Memory B cell (primary cell): ENCODE results near the gene NLRC3.

ENCODE experiments used
- ATAC-seq: fragments of 150-1000 bp; cut with Tn5 transposase; 2 replicates; pipeline ENCODE4 v1.10.0; 2021; ENCODE audit warnings: low read depth, mild to moderate bottlenecking, moderate library complexity
- DNase-seq, 2 donors: peaks; one replicate each; pipeline ENCODE4 v3.0.0; 2022; ENCODE audit warnings: low spot score in 2 of 2
- H3K27ac Mint-ChIP-seq: one replicate; pipeline ENCODE4 v1.8.0; 2022; ENCODE audit warnings: mild to moderate bottlenecking, moderate library complexity, mixed read lengths
- H3K27me3 Mint-ChIP-seq: one replicate; pipeline ENCODE4 v1.8.0; 2022; ENCODE audit warnings: mixed read lengths
- H3K36me3 Mint-ChIP-seq: one replicate; pipeline ENCODE4 v1.8.0; 2022; ENCODE audit warnings: mild to moderate bottlenecking, mixed read lengths
- H3K4me1 Mint-ChIP-seq: one replicate; pipeline ENCODE4 v1.8.0; 2022; ENCODE audit warnings: mixed read lengths
- H3K4me3 Mint-ChIP-seq: one replicate; pipeline ENCODE4 v1.8.0; 2022; ENCODE audit warnings: mild to moderate bottlenecking, moderate library complexity, mixed read lengths
- H3K9me3 Mint-ChIP-seq: one replicate; pipeline ENCODE4 v1.8.0; 2022; ENCODE audit warnings: mixed read lengths

The NLRC3 gene

DNA sequence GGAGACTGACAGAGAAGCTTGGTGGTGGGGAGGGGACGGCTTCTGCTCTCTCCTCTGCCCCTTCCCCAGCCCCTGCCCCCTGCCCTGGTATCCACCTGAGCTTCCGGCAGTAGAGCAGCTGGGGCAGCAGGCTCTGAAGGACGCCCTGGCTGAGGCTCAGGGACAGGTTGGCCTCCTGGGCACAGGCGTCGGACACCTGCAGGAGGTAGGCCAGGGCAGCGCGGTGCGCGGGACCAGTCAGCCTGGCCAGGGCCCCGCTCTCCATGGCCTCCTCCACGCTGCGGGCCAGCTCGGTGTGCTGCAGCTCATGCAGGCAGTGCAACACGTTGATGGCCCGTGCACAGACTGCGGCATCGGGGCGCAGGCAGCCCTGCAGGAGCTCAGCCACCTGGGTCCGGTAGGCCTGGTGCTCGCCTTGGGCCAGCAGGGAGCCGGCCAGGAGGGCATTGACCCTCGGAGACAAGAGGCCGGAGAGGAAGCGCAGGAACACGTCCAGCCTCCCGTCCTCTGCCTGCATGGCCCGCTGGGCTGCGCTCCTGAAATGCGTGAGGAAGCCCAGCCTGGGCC lies 14.2 kb downstream of the NLRC3 start:
- no peaks in the 10 kb centered on the region for H3K4me1 Mint-ChIP-seq
- H3K9me3 Mint-ChIP-seq = no peaks in the 10 kb centered on the region
- peaks cover 23% of the 10 kb centered on the region for H3K36me3 Mint-ChIP-seq
- H3K4me3 Mint-ChIP-seq = no peak overlapping the region
- no peak for DNase-seq
- ATAC-seq = no peak
- H3K27ac Mint-ChIP-seq = no peak overlapping the region
- no peaks in the 10 kb centered on the region for H3K27me3 Mint-ChIP-seq

DNA sequence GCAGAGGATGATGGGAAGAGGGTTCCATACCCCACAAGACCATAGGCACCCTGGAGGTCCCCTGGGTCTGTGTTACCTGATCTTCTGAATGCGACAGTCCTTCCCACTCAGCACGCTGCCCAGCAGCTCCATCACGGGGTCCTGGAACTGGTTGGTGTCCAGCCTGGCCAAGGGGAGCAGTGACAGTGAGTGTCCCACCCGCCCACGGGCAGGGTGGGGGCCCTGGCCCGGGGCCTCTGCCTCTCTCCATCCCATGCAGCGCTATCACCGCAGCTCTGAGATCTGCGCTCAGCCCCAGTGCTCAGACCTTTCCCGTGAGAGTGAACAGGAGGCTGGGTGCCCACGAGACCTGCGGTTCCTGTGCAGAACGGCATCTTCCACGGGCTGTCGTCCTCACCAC lies 15.6 kb downstream of the NLRC3 start:
- H3K27me3 Mint-ChIP-seq = no peaks in the 10 kb centered on the region
- DNase-seq = no peak
- no peak overlapping the region for H3K27ac Mint-ChIP-seq
- no peaks in the 10 kb centered on the region for H3K9me3 Mint-ChIP-seq
- no peak for ATAC-seq
- H3K36me3 Mint-ChIP-seq = peaks cover 33% of the 10 kb centered on the region
- no peaks in the 10 kb centered on the region for H3K4me1 Mint-ChIP-seq
- H3K4me3 Mint-ChIP-seq = no peak overlapping the region

DNA sequence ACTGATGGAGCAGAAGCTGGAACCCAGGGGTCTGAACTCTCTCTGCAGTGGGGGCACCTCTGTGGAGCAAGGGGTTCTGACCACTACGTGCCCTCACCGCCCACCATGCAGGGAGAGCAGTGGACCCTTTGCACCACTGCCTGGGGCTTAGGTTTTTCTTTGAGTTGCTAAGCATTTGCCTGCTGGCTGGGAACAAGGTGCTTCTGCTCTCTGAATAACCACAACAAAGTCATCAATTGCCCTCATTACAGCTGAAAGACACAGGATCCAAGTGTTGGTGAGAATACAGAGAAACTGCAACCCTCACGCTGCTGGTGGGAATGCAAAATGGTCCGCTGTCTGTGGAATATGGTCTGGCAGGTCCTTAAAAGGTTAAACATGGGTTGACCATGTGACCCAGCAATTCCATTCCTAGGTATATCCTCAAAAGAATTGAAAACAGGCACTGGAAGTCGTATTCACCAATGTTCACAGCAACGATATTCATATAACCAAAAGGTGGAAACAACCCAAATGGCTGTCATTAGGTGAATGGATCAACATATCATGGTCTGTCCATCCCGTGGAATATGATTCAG lies 22.8 kb downstream of the NLRC3 start:
- Mint-ChIP-seq H3K27ac (no peak overlapping the region), H3K9me3 (peaks cover 9% of the 10 kb centered on the region), H3K36me3 (peaks cover 47% of the 10 kb centered on the region), H3K27me3 (no peaks in the 10 kb centered on the region), H3K4me3 (no peak overlapping the region), H3K4me1 (peaks cover 17% of the 10 kb centered on the region)
- no peak for DNase-seq
- ATAC-seq = no peak

DNA sequence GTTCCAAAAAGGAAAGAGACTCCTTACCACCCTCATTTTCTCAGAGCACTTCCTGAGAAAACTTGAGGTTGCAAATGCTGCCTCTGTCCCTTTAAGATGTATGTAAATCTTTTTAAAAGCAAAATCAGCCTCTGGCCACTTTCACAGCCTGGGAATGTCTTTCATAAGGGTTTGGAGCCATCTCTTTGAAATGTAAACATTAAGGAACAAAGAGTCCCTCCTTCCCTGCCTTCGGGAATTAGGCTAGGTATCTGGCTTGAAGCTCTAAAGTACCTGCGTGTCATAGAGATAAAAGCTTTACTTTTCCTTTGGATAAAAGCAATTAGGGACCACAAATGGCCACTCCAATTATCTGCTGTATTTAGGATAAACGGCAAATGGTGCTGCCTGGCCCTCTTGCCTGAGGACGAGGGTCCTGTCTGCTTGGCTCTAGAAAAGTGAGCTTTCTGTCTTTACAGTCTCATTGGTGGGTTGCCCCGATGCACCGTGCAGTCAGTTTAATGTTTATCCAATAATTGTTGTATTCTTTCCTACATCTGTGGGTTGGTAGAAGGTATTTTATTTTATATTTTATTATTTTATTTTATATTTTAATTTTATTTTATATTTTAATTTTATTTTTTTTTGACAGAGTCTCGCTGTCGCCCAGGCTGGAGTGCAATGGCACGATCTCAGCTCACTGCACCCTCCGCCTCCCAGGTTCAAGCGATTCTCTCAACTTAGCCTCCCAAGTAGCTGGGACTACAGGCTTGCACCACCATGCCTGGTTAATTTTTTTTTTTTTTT lies 23.9 kb downstream of the NLRC3 start:
- Mint-ChIP-seq H3K9me3 (peaks cover 9% of the 10 kb centered on the region), H3K27me3 (no peaks in the 10 kb centered on the region), H3K27ac (no peak overlapping the region), H3K36me3 (peaks cover 46% of the 10 kb centered on the region), H3K4me3 (no peak overlapping the region), H3K4me1 (peaks cover 27% of the 10 kb centered on the region)
- ATAC-seq (no peak), DNase-seq (no peak)

DNA sequence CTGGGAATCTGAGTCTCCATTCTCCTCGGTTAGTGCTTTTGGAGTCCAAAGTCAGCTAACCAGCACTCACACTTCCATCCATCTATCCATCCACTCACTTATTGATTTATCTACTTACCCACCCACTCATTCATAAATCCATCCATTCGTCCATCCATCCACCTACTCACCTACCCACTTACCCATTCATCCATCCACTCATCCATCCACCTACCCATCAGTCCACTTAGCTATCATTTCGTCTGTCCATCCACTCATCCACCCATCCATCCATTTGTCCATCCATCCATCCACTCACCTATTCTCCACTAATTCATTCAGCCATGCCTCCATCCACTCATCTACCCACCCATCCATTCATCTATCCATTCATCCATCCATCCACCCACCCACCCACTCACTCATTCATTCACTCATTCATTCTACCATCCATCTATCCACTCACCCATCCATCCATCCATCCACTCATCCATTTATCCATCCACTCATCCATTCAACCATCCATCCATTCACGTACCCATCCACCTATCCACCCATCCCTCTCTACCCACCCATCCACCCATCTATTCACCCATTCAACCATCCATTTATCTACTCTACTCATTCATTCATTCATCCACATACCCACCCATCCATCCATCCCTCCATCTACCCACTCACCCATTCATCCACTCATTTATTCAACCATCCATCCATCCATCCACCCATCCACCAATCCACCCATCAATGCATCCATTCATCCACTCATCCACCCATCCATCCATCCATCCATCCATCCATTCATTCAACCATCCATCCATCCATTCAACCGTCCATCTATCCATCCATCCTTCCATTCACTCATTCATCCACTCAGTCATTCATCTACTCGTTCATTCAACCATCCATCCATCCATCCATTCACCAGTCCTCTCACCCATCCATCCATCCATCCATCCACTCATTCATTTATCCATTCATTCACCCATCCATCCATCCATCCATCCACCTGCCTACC lies 26.1 kb downstream of the NLRC3 start:
- peaks cover 40% of the 10 kb centered on the region for H3K36me3 Mint-ChIP-seq
- DNase-seq (no peak), ATAC-seq (no peak)
- no peak overlapping the region for H3K4me3 Mint-ChIP-seq
- H3K9me3 Mint-ChIP-seq = peaks cover 9% of the 10 kb centered on the region
- peak overlapping the region; percentile 43 for H3K27ac Mint-ChIP-seq
- H3K27me3 Mint-ChIP-seq = no peaks in the 10 kb centered on the region
- H3K4me1 Mint-ChIP-seq = peaks cover 37% of the 10 kb centered on the region

DNA sequence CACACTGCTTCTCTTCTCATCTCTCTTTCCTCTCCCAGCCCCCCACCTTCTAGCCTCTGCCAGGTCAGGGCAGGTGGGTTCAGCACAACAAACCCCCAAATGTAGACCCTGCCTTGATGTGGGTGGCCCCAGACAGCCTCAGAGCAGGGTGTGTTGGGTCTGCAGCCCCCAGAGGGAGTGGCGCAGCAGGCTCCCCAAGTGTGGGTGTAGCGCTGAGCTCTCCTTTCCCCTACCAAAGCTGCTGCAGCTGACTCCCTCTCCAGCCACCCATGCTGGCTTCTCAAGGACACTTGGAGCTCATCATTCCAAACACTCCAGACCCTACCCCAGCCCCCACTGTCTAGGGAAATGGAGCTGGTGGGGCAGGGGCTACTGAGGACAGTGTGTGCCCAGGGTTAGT lies 27.3 kb downstream of the NLRC3 start:
- Mint-ChIP-seq H3K9me3 (peaks cover 9% of the 10 kb centered on the region), H3K36me3 (peaks cover 42% of the 10 kb centered on the region), H3K4me3 (no peak overlapping the region), H3K27ac (peak overlapping the region; percentile 84), H3K4me1 (peaks cover 38% of the 10 kb centered on the region), H3K27me3 (no peaks in the 10 kb centered on the region)
- no peak for DNase-seq
- no peak for ATAC-seq

DNA sequence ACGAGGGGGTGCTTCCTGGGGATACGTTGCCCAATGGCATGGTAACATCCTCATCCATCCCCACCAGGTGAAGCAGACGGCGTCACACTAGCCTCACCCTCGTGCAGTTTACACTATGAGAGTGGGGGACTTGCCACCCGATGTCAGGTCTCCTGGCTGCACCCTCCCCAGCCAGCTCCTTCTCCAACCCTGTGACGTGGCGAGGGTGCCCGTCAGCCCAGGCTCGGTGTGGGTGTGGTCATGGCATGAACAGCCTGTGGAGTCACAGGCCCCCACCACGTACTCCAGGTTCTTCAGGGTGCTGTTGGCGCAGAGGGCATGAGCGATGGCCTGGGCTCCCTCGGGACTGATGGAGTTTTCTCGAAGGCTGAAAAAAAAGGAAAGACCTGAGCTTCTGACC lies 28.3 kb downstream of the NLRC3 start:
- Mint-ChIP-seq H3K36me3 (peaks cover 44% of the 10 kb centered on the region), H3K4me3 (no peak overlapping the region), H3K27ac (peak overlapping the region; percentile 84), H3K27me3 (no peaks in the 10 kb centered on the region), H3K4me1 (peaks cover 38% of the 10 kb centered on the region), H3K9me3 (peaks cover 9% of the 10 kb centered on the region)
- DNase-seq (no peak), ATAC-seq (peak; percentile 21)

DNA sequence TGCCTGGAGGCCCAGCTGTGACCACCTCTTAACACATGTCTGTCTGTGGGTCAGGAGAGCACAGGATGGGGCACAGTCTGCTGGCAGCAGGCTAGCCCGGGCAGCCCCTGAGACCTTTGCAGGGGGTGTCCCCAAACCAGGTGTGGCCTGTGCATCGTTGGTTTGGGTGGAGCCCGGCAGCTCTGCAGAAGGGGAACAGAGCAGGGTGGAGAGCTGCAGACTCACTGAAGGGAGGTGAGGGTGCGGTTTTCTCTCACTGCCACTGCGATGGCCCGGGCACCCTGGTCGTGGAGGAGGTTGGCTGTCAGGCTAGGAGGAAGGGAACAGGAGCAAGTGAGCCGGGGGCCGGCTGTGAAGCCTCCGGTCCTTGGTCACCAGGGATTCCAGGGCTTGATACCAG lies 28.8 kb downstream of the NLRC3 start:
- peak in 1 of 2 donors; percentile 40 for DNase-seq
- Mint-ChIP-seq H3K36me3 (peaks cover 44% of the 10 kb centered on the region), H3K4me1 (peaks cover 38% of the 10 kb centered on the region), H3K9me3 (peaks cover 9% of the 10 kb centered on the region), H3K27me3 (no peaks in the 10 kb centered on the region), H3K27ac (peak overlapping the region; percentile 84), H3K4me3 (peak overlapping the region; percentile 28)
- peak; percentile 98 for ATAC-seq

DNA sequence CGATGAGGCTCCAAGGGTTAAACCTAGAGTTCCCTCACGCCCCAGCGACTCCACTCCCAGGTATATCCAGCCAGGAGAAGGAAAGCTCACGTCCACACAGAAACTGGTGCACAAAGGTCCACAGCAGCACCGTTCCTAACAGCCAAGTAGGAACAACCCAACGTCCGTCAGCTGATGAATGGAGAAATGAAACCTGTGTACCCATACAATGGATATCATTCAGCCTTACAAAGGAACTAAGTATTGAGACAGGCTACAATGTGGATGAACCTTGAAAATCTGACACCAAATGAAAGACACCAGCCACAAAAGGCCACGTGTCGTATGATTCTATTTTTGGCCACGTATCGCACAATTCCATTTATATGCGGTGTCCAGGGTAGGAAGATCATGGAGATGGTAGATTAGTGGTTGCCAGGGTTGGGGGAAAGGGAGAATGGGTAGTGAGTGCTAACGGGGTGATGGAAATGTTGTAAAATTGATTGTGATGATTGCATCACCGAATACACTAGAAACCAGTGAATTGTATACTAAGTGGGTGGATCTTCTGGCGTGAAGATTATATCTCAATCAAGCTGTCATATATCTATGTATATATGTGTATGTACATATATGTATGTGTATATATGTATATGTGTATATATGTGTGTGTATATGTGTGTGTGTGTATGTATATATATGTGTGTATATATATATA lies 30.1 kb downstream of the NLRC3 start:
- peaks cover 42% of the 10 kb centered on the region for H3K36me3 Mint-ChIP-seq
- H3K27me3 Mint-ChIP-seq = no peaks in the 10 kb centered on the region
- no peak for ATAC-seq
- H3K27ac Mint-ChIP-seq = no peak overlapping the region
- peaks cover 9% of the 10 kb centered on the region for H3K9me3 Mint-ChIP-seq
- DNase-seq = no peak
- peaks cover 38% of the 10 kb centered on the region for H3K4me1 Mint-ChIP-seq
- no peak overlapping the region for H3K4me3 Mint-ChIP-seq

DNA sequence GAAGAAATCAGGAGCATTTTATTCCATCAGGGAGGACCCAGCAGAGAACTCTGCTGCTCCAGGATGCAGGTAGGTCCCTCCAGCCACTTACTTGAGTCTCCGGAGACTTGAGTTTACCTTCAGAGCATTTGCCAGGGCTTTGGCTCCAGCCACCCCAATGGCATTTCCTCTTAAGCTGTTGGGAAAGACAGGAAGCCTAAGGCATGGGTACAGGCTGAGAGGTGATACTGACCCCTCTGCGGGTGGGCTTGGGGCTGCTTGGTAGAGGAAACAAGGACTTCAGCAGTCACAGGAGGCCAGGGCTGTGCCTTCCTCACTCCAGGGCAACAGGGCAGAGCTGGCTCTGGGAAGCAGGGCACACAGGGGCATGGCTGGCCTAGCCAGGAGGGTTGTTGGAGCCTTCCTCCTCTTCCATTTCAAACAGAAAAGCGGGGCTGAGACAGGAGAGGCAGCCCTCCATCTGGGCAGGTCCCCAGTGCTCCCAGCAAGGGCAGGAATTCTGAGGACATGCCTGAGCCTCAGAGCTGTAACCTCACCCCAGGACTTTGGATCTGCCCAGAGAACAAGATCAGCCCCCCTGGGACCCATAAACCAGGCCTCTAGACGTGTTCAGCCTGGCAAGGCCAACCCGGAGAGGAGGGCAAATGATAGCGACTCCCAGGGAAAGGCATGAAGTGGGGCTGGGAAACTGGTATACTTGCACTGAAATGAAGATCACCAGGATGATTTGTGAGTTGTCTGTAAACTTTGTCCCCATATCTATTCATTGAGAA lies 34.4 kb downstream of the NLRC3 start:
- no peak overlapping the region for H3K4me3 Mint-ChIP-seq
- peaks cover 20% of the 10 kb centered on the region for H3K36me3 Mint-ChIP-seq
- H3K9me3 Mint-ChIP-seq = no peaks in the 10 kb centered on the region
- ATAC-seq (no peak), DNase-seq (no peak)
- H3K4me1 Mint-ChIP-seq = peaks cover 12% of the 10 kb centered on the region
- H3K27me3 Mint-ChIP-seq = no peaks in the 10 kb centered on the region
- H3K27ac Mint-ChIP-seq = no peak overlapping the region

DNA sequence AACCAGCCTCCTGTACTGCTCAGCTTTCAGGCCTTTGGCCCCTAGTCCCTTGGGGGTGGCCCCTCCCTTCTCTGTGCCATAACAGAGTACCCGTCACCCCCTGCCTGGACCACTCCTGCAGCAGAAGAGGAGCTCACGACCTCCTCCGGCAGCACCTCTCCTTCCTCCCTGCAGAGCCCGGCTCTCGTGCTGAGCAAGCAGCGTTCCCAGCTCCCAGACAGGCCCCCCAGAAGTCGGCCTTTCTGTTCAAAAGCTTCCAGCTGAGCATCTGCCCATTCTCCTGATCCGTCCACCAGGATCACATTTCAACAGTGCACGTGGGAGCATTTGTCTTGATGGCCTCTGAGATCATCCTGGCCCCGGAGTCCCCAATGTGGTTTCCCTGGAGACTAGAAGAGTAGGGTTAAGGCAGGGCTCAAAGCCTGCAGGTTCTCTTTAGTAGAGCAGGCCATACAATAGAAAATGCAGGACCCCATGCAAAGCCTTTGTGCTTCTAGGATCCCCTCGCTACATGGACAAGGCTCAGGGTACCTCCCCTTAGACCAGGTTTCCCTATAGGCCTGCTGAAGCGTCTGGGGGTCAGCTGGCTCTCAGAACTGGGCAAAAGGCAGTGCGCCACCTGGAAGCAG lies 35.6 kb downstream of the NLRC3 start:
- H3K27ac Mint-ChIP-seq = no peak overlapping the region
- ATAC-seq (no peak), DNase-seq (no peak)
- H3K27me3 Mint-ChIP-seq = no peaks in the 10 kb centered on the region
- no peak overlapping the region for H3K4me3 Mint-ChIP-seq
- peaks cover 8% of the 10 kb centered on the region for H3K4me1 Mint-ChIP-seq
- H3K36me3 Mint-ChIP-seq = peaks cover 16% of the 10 kb centered on the region
- H3K9me3 Mint-ChIP-seq = no peaks in the 10 kb centered on the region

DNA sequence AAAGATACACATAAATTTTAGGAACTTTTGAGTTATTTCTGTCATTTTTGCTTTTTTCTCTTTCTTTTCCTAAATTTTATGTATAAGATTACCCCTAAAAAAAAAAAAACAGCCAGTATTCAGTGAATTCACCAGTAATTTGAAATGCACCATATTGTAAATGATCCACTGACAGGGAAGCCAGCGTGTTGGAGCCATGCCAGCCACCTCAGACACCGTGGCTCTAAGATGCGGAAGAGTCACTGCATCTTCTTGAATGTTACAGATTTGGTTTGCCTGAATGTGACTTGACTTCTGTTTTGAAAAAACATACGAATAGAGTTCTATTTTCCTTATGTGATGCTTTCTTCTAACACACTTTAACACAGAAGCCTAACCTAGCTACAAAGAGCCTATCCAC lies 39.0 kb downstream of the NLRC3 start:
- no peak overlapping the region for H3K4me3 Mint-ChIP-seq
- peaks cover 12% of the 10 kb centered on the region for H3K4me1 Mint-ChIP-seq
- DNase-seq = no peak
- no peaks in the 10 kb centered on the region for H3K9me3 Mint-ChIP-seq
- H3K27ac Mint-ChIP-seq = no peak overlapping the region
- H3K36me3 Mint-ChIP-seq = peaks cover 6% of the 10 kb centered on the region
- ATAC-seq = no peak
- no peaks in the 10 kb centered on the region for H3K27me3 Mint-ChIP-seq
